Measurements from ENCODE around the gene PDLIM5.

- TF ChIP-seq, protein P1, sequence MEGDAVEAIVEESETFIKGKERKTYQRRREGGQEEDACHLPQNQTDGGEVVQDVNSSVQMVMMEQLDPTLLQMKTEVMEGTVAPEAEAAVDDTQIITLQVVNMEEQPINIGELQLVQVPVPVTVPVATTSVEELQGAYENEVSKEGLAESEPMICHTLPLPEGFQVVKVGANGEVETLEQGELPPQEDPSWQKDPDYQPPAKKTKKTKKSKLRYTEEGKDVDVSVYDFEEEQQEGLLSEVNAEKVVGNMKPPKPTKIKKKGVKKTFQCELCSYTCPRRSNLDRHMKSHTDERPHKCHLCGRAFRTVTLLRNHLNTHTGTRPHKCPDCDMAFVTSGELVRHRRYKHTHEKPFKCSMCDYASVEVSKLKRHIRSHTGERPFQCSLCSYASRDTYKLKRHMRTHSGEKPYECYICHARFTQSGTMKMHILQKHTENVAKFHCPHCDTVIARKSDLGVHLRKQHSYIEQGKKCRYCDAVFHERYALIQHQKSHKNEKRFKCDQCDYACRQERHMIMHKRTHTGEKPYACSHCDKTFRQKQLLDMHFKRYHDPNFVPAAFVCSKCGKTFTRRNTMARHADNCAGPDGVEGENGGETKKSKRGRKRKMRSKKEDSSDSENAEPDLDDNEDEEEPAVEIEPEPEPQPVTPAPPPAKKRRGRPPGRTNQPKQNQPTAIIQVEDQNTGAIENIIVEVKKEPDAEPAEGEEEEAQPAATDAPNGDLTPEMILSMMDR (IDR thresholded peaks at IDR 0.05), result no peak
- no peak for TF ChIP-seq POLR2A (IDR thresholded peaks at IDR 0.05)
Measured at GRCh38 chr4:94574616-94575015, 122.9 kb downstream of the PDLIM5 start.
